K562 (cell line): ENCODE results near the gene EMC10. TPM values are rescaled to one million over a fixed set of nuclear protein-coding genes. Genes with fewer than 3 reads are reported as not detected.

Source experiments
- BRD4 ChIP-seq: fragments of 200-600 bp; sonication (generic); IDR thresholded peaks from 2 replicates; pipeline ENCODE4 v1.6.1; 2017; ENCODE audit warnings: inconsistent platforms
- CEBPB ChIP-seq: fragments of 450-650 bp; IDR thresholded peaks from 2 replicates; pipeline ENCODE4 v1.6.1; 2016; ENCODE audit warnings: missing genetic modification characterization, missing compliant biosample characterization
- ELF1 ChIP-seq: fragments of 200-800 bp; sonication (Bioruptor generic); IDR thresholded peaks from 2 replicates; pipeline ENCODE4 v1.6.1; 2016; ENCODE audit warnings: missing genetic modification characterization, missing compliant biosample characterization
- GABPA ChIP-seq: fragments of 200-800 bp; sonication (Bioruptor generic); conservative IDR thresholded peaks from 2 replicates; pipeline ENCODE4 v1.6.1; 2016; ENCODE audit warnings: low read depth, missing genetic modification characterization, missing compliant biosample characterization
- HSF4 ChIP-seq: fragments of 250-450 bp; sonication (Bioruptor Pico); IDR thresholded peaks from 2 replicates; pipeline ENCODE4 v2.1.2; 2022; ENCODE audit warnings: mild to moderate bottlenecking, moderate library complexity, borderline replicate concordance
- IRF2 ChIP-seq: sonication (generic); formaldehyde crosslinking; IDR thresholded peaks from 2 replicates; pipeline ENCODE4 v1.8.1; 2022; ENCODE audit warnings: mild to moderate bottlenecking, missing genetic modification reagents
- MBD1 ChIP-seq: fragments of 250-450 bp; sonication (Bioruptor Pico); IDR thresholded peaks from 2 replicates; pipeline ENCODE4 v1.8.0; 2022; ENCODE audit warnings: inconsistent platforms
- MTA3 ChIP-seq: fragments of 450-650 bp; formaldehyde crosslinking; IDR thresholded peaks from 2 replicates; pipeline ENCODE4 v1.6.1; 2017; ENCODE audit warnings: mild to moderate bottlenecking, borderline replicate concordance
- MYC ChIP-seq, 2 experiments: fragments of 250-450 bp in 1 of 2; sonication (Bioruptor Pico) in 1 of 2; IDR thresholded peaks; 2 replicates each; pipeline versions ENCODE4 v1.5.1 to v1.6.1; 2012 to 2021; ENCODE audit warnings: low read depth in 2 of 2, borderline replicate concordance in 1 of 2, improper control_type of control experiment in 1 of 2, low read length in 1 of 2, mild to moderate bottlenecking in 1 of 2, moderate library complexity in 1 of 2
- NR2C2 ChIP-seq, 2 experiments: fragments of 200-800 bp in 1 of 2; sonication (Bioruptor generic) in 1 of 2; sonication (generic) in 1 of 2; formaldehyde crosslinking in 1 of 2; IDR thresholded peaks; 2 replicates each; pipeline versions ENCODE4 v1.6.1 to v1.8.0; 2016 to 2022; ENCODE audit warnings: mild to moderate bottlenecking in 1 of 2, missing compliant biosample characterization in 1 of 2, missing genetic modification characterization in 1 of 2, missing genetic modification reagents in 1 of 2
- SNRNP70 ChIP-seq: fragments of 200-400 bp; formaldehyde crosslinking; optimal IDR thresholded peaks from 2 replicates; pipeline ENCODE3; 2017; ENCODE audit warnings: low read depth, low read length
- TRIM25 ChIP-seq: fragments of 450-650 bp; IDR thresholded peaks from 2 replicates; pipeline ENCODE4 v1.7.0; 2016; ENCODE audit warnings: borderline replicate concordance
- U2AF1 ChIP-seq: fragments of 200-400 bp; formaldehyde crosslinking; optimal IDR thresholded peaks from 2 replicates; pipeline ENCODE3; 2017; ENCODE audit warnings: mild to moderate bottlenecking, low read depth, low read length, moderate library complexity
- ZNF133 ChIP-seq: fragments of 250-450 bp; sonication (Bioruptor Pico); IDR thresholded peaks from 2 replicates; pipeline ENCODE4 v1.4.0; 2020; ENCODE audit warnings: mild to moderate bottlenecking
- ZNF311 ChIP-seq: fragments of 250-450 bp; sonication (Bioruptor Pico); IDR thresholded peaks from 2 replicates; pipeline ENCODE4 v1.4.0; 2020; ENCODE audit warnings: mild to moderate bottlenecking, moderate library complexity
- ZNF408 ChIP-seq: fragments of 250-450 bp; sonication (Bioruptor Pico); IDR thresholded peaks from 2 replicates; pipeline ENCODE4 v1.4.0; 2020; ENCODE audit warnings: low read depth, mild to moderate bottlenecking, moderate library complexity
- ZNF699 ChIP-seq: fragments of 250-450 bp; sonication (Bioruptor Pico); IDR thresholded peaks from 2 replicates; pipeline ENCODE4 v1.8.0; 2021; ENCODE audit warnings: mild to moderate bottlenecking, moderate library complexity; ENCODE audit not compliant: insufficient replicate concordance
- polyA plus RNA-seq, 8 experiments: library from polyadenylated mRNA; depleted of rRNA in 4 of 8; stranded (reverse) in 5 of 8; unstranded in 3 of 8; fragments of >200 nt; fragmentation: Nextera tagmentation in 2 of 8; fragmentation: Illumina TruSeq in 1 of 8; extraction: Ambion mirVana in 2 of 8; extraction: Trizol in 1 of 8; gene quantifications; 2 replicates each; pipeline versions ENCODE4 v1.2.1 to v1.2.3, GENCODE V29; 2011 to 2014; ENCODE audit warnings: inconsistent platforms in 1 of 8, missing spikeins in 1 of 8
- total RNA-seq, 7 experiments: library from RNA; depleted of rRNA in 6 of 7; stranded (reverse); fragments of >200 nt in 6 of 7; fragmentation: Illumina TruSeq in 2 of 7; extraction: Trizol in 2 of 7; gene quantifications; 2 replicates each; pipeline versions ENCODE4 v1.2.1 to v1.2.3, GENCODE V29; 2011 to 2021; ENCODE audit warnings: low replicate concordance in 1 of 7
- TF ChIP-seq, protein P1 (sequence below): fragments of 200-800 bp; sonication (Bioruptor generic); IDR thresholded peaks from 2 replicates; pipeline ENCODE4 v1.6.1; 2016; ENCODE audit warnings: missing genetic modification characterization, missing compliant biosample characterization

Gene EMC10
- total and polyA plus RNA-seq, 9 of the 15 experiments (the other 6 are each of a cell fraction or from before 2014, with no cell fraction given): 1.4 to 46.0 (median 13.1) TPM

DNA sequence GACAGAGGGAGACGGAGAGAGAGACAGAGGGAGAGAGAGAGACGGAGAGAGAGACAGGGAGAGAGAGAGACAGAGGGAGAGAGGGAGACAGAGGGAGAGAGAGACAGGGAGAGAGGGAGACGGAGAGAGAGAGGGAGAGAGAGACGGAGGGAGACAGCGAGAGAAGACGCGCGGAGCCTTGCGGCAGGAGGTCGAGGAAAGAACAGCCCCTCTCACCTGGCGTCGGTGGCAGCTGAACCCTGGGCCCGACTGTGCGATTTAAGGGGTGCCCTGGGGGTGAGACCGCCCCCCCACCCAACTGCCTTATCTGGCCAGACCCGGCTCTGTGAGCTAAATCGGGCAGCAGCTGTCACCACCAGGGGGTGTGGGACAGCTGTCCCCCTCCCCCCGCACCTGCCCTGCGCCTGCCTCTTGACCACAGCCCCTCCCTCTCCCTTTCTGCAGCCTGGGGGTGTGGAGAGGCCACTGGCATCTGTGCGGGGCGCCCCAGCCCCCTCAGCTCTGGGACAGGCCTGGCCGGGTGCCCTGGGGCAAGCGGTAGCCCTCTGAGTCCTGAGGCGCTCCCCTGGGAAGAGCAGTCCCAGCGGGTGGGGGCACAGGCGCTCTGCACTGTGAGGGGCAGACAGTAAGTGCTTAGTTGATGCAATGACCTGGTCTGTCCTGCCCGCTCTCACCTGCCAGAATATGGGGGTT, 23.9 kb downstream of the EMC10 start (continued):
- no peak for TF ChIP-seq U2AF1
- TF ChIP-seq TRIM25: no peak
- TF ChIP-seq CEBPB (tag): no peak
- no peak for TF ChIP-seq ZNF133 (CRISPR knock-in tag)
- TF ChIP-seq IRF2: no peak
- no peak for TF ChIP-seq MYC (IDR thresholded peaks at IDR 0.05; ENCODE audit: low read depth, low read length)
- no peak for TF ChIP-seq MYC (CRISPR knock-in tag; IDR thresholded peaks at IDR 0.05; ENCODE audit: borderline replicate concordance, low read depth)
- TF ChIP-seq ELF1 (tag): no peak
- no peak for TF ChIP-seq MBD1
- no peak for TF ChIP-seq SNRNP70
- peak; percentile 75; the same call in 1 of the 2 replicates for TF ChIP-seq MTA3
- no peak for TF ChIP-seq GABPA
- no peak for TF ChIP-seq ZNF699 (CRISPR knock-in tag)
- no peak for TF ChIP-seq ZNF408 (CRISPR knock-in tag)
- no peak for TF ChIP-seq BRD4
- TF ChIP-seq HSF4: no peak
- TF ChIP-seq ZNF311 (CRISPR knock-in tag): no peak
- no peak for TF ChIP-seq NR2C2 (CRISPR knock-in tag; IDR thresholded peaks at IDR 0.05)
- TF ChIP-seq NR2C2 (tag; IDR thresholded peaks at IDR 0.05): no peak
- TF ChIP-seq, protein P1, sequence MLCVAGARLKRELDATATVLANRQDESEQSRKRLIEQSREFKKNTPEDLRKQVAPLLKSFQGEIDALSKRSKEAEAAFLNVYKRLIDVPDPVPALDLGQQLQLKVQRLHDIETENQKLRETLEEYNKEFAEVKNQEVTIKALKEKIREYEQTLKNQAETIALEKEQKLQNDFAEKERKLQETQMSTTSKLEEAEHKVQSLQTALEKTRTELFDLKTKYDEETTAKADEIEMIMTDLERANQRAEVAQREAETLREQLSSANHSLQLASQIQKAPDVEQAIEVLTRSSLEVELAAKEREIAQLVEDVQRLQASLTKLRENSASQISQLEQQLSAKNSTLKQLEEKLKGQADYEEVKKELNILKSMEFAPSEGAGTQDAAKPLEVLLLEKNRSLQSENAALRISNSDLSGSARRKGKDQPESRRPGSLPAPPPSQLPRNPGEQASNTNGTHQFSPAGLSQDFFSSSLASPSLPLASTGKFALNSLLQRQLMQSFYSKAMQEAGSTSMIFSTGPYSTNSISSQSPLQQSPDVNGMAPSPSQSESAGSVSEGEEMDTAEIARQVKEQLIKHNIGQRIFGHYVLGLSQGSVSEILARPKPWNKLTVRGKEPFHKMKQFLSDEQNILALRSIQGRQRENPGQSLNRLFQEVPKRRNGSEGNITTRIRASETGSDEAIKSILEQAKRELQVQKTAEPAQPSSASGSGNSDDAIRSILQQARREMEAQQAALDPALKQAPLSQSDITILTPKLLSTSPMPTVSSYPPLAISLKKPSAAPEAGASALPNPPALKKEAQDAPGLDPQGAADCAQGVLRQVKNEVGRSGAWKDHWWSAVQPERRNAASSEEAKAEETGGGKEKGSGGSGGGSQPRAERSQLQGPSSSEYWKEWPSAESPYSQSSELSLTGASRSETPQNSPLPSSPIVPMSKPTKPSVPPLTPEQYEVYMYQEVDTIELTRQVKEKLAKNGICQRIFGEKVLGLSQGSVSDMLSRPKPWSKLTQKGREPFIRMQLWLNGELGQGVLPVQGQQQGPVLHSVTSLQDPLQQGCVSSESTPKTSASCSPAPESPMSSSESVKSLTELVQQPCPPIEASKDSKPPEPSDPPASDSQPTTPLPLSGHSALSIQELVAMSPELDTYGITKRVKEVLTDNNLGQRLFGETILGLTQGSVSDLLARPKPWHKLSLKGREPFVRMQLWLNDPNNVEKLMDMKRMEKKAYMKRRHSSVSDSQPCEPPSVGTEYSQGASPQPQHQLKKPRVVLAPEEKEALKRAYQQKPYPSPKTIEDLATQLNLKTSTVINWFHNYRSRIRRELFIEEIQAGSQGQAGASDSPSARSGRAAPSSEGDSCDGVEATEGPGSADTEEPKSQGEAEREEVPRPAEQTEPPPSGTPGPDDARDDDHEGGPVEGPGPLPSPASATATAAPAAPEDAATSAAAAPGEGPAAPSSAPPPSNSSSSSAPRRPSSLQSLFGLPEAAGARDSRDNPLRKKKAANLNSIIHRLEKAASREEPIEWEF: no peak
